C4-2B (cell line): ENCODE results near the gene UNKL.

Experiments used
- CTCF ChIP-seq: fragments of 450-650 bp; conservative IDR thresholded peaks from 2 replicates; pipeline ENCODE4 v1.5.1; 2017; ENCODE audit warnings: mild to moderate bottlenecking
- ZFX ChIP-seq: fragments of 450-650 bp; IDR thresholded peaks from 2 replicates; pipeline ENCODE4 v1.6.1; 2017

DNA sequence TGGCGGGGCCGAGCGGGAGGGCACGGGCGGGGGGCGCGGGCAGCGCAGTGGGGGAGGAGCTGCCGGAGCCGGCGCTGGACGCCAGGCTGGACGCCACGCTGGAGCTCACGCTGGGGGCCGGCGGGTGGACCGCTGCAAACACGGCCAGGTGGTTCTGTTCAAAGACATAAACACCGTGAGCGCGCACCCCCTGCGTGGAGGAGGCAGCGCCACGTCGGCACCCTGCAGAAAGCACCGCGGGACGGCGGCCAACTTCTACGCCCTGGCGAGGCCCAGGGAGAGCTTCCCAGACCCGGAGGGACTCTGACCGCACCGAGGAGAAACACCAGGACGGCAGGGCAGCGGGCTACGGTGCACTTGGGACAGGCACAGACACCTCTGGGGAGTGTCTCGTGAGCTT lies 29.3 kb downstream of the UNKL start:
- TF ChIP-seq CTCF (no peak), ZFX (no peak)
